IMR-90 (cell line): ENCODE measurements around the gene MAP3K3. TPM values are rescaled to one million over a fixed set of nuclear protein-coding genes. Genes with fewer than 3 reads are reported as not detected.

ENCODE experiments used
- ATAC-seq: fragments of 200-7000 bp; cut with Tn5 transposase; 2 replicates; pipeline ENCODE4 v1.9.1; 2020; ENCODE audit warnings: low read depth, mild to moderate bottlenecking, moderate library complexity
- BruUV-seq: library from RNA; stranded (reverse); fragments of 400-500 nt; replicated peaks from 2 replicates; lab custom pipeline; 2021; lab: Mats Ljungman, UMichigan
- CTCF ChIA-PET: fragments of 300-600 bp; formaldehyde crosslinking; extraction: SDS; loops from one replicate; lab custom pipeline; 2021; ENCODE audit warnings: antibody characterized with exemption; lab: Yijun Ruan, JAX
- POLR2A ChIA-PET: fragments of 300-600 bp; sonication (Branson Sonifier 250); formaldehyde crosslinking; loops from one replicate; lab custom pipeline; 2022; ENCODE audit warnings: antibody characterized with exemption; ENCODE audit not compliant: unreplicated experiment; lab: Charles Lee
- DNase-seq: peaks from one replicate; pipeline ENCODE4 v3.0.0; 2013
- H2AFZ ChIP-seq: replicated peaks from 2 replicates; pipeline ENCODE3; 2013; ENCODE audit warnings: low read length, mild to moderate bottlenecking; ENCODE audit not compliant: poor library complexity
- H2AK5ac ChIP-seq: 2 replicates; pipeline ENCODE4 v1.6.1; 2013; ENCODE audit warnings: low read depth, low read length, inconsistent platforms
- H2AK9ac ChIP-seq: replicated peaks from 2 replicates; pipeline ENCODE3; 2013; ENCODE audit warnings: mild to moderate bottlenecking, low read depth, low read length, moderate library complexity; ENCODE audit not compliant: poor library complexity
- H2BK120ac ChIP-seq: 2 replicates; pipeline ENCODE4 v1.6.1; 2013; ENCODE audit warnings: low read depth, low read length, inconsistent platforms
- H2BK15ac ChIP-seq: 3 replicates; pipeline ENCODE4 v1.6.1; 2013; ENCODE audit warnings: low read depth, low read length, inconsistent platforms
- H2BK20ac ChIP-seq: 2 replicates; pipeline ENCODE4 v1.6.1; 2013; ENCODE audit warnings: low read depth, mild to moderate bottlenecking, inconsistent platforms, low read length, moderate library complexity
- H2BK5ac ChIP-seq: 2 replicates; pipeline ENCODE4 v1.6.1; 2013; ENCODE audit warnings: mild to moderate bottlenecking, low read depth, low read length, inconsistent platforms; ENCODE audit not compliant: poor library complexity, severe bottlenecking
- H3K14ac ChIP-seq: replicated peaks from 2 replicates; pipeline ENCODE4 v1.6.1; 2013; ENCODE audit warnings: low read depth, low read length, inconsistent platforms
- H3K18ac ChIP-seq: 2 replicates; pipeline ENCODE4 v1.6.1; 2013; ENCODE audit warnings: low read depth, low read length, control low read depth
- H3K23ac ChIP-seq: 2 replicates; pipeline ENCODE4 v1.6.1; 2013; ENCODE audit warnings: low read depth, low read length, inconsistent platforms
- H3K27ac ChIP-seq: 2 replicates; pipeline ENCODE4 v1.5.1; 2013; ENCODE audit warnings: mild to moderate bottlenecking, control low read depth, low read length; ENCODE audit not compliant: insufficient read depth
- H3K27me3 ChIP-seq: 2 replicates; pipeline ENCODE4 v1.6.1; 2013; ENCODE audit warnings: low read length; ENCODE audit not compliant: control insufficient read depth, insufficient read depth
- H3K36me3 ChIP-seq: 2 replicates; pipeline ENCODE4 v1.6.1; 2013; ENCODE audit warnings: low read length, mixed read lengths; ENCODE audit not compliant: control insufficient read depth, insufficient read depth
- H3K4ac ChIP-seq: 2 replicates; pipeline ENCODE4 v1.6.1; 2013; ENCODE audit warnings: low read depth, low read length, inconsistent platforms
- H3K4me1 ChIP-seq: 2 replicates; pipeline ENCODE4 v1.6.1; 2013; ENCODE audit warnings: low read length, mixed read lengths; ENCODE audit not compliant: control insufficient read depth, insufficient read depth
- H3K4me2 ChIP-seq: 2 replicates; pipeline ENCODE4 v1.6.1; 2013; ENCODE audit warnings: low read depth, mild to moderate bottlenecking, control low read depth, low read length, moderate library complexity
- H3K4me3 ChIP-seq: 2 replicates; pipeline ENCODE4 v1.5.1; 2013; ENCODE audit warnings: low read depth, mild to moderate bottlenecking, control low read depth, low read length, moderate library complexity; ENCODE audit not compliant: insufficient read depth
- H3K56ac ChIP-seq: 2 replicates; pipeline ENCODE4 v1.6.1; 2013; ENCODE audit warnings: low read length, inconsistent platforms; ENCODE audit not compliant: insufficient read depth; ENCODE audit errors: extremely low read depth
- H3K79me1 ChIP-seq, 2 experiments: 2 replicates each; pipeline ENCODE4 v1.6.1; 2013; ENCODE audit warnings: low read length in 2 of 2, inconsistent platforms in 1 of 2, low read depth in 1 of 2
- H3K9ac ChIP-seq: 2 replicates; pipeline ENCODE4 v1.6.1; 2013; ENCODE audit warnings: low read depth, low read length, control low read depth
- H3K9me1 ChIP-seq: 2 replicates; pipeline ENCODE4 v1.6.1; 2013; ENCODE audit warnings: low read length, inconsistent platforms; ENCODE audit not compliant: insufficient read depth
- H3K9me3 ChIP-seq: 2 replicates; pipeline ENCODE4 v1.6.1; 2013; ENCODE audit warnings: low read length; ENCODE audit not compliant: control insufficient read depth, insufficient read depth
- H4K20me1 ChIP-seq: 2 replicates; pipeline ENCODE4 v1.6.1; 2013; ENCODE audit warnings: low read length, inconsistent platforms; ENCODE audit not compliant: insufficient read depth
- H4K5ac ChIP-seq: 2 replicates; pipeline ENCODE4 v1.6.1; 2013; ENCODE audit warnings: mild to moderate bottlenecking, low read depth, low read length, control low read depth
- H4K8ac ChIP-seq, 2 experiments: 2 replicates each; pipeline ENCODE4 v1.6.1; 2013; ENCODE audit warnings: low read depth in 2 of 2, low read length in 2 of 2, control low read depth in 1 of 2, inconsistent platforms in 1 of 2
- H4K91ac ChIP-seq: 2 replicates; pipeline ENCODE4 v1.6.1; 2013; ENCODE audit warnings: low read depth, low read length, inconsistent platforms; ENCODE audit not compliant: insufficient read depth
- MAFK ChIP-seq: IDR thresholded peaks from 2 replicates; pipeline ENCODE4 v1.6.1; 2012; ENCODE audit warnings: low read depth, low read length, improper control_type of control experiment
- NFE2L2 ChIP-seq: fragments of 150-350 bp; IDR thresholded peaks from 2 replicates; pipeline ENCODE4 v1.6.1; 2016; ENCODE audit warnings: low read depth, mild to moderate bottlenecking, low read length
- RCOR1 ChIP-seq: IDR thresholded peaks from 2 replicates; pipeline ENCODE4 v1.6.1; 2012; ENCODE audit warnings: mild to moderate bottlenecking, low read length, improper control_type of control experiment; ENCODE audit not compliant: insufficient replicate concordance
- USF2 ChIP-seq: fragments of 150-350 bp; IDR thresholded peaks from 2 replicates; pipeline ENCODE4 v1.6.1; 2017; ENCODE audit warnings: mild to moderate bottlenecking, antibody characterized with exemption, low read length, low read depth
- WGBS, 2 experiments: methylation state at CpG; one replicate each; pipeline versions ENCODE4 v1.1.5 to v1.1.7; 2013; ENCODE audit warnings: missing lambda C conversion rate in 2 of 2; ENCODE audit not compliant: insufficient read length in 1 of 2; ENCODE audit errors: extremely low coverage in 2 of 2; 5-methylcytosine and 5-hydroxymethylcytosine counted together
- dilution Hi-C: fragments of 300-500 bp; cut with HindIII; formaldehyde crosslinking; loops from one replicate; pipeline ENCODE4 v1.14.3; 2018; ENCODE audit warnings: low sequenced_read_pairs; ENCODE audit not compliant: unreplicated experiment
- in situ Hi-C: fragments of 300-500 bp; cut with MboI; formaldehyde crosslinking; loops from 3 replicates; pipeline ENCODE4 v1.14.3; 2019; ENCODE audit warnings: low sequenced_read_pairs, inconsistent platforms, mixed read lengths
- intact Hi-C: fragments of 100-400 bp; cut with micrococcal nuclease; formaldehyde crosslinking; loops from 2 replicates; pipeline ENCODE4 v1.10.0; 2022
- polyA plus RNA-seq, 3 experiments: library from polyadenylated mRNA; depleted of rRNA; stranded (reverse); fragments of >200 nt; gene quantifications; 2 replicates each; pipeline ENCODE4 v1.2.3, GENCODE V29; 2012; ENCODE audit warnings: low replicate concordance in 1 of 3
- total RNA-seq: library from RNA; depleted of rRNA; stranded (reverse); fragments of >200 nt; gene quantifications from 2 replicates; pipeline ENCODE4 v1.2.3, GENCODE V29; 2012

MAP3K3 gene
- total and polyA plus RNA-seq, 2 of the 4 experiments (the other 2 are of a cell fraction) = 19.1 to 25.6 TPM

GRCh38 chr17:63704259-63704576 lies 82.0 kb downstream of the MAP3K3 start:
- Histone ChIP-seq H4K91ac (no peak overlapping the region), H2BK15ac (no peak overlapping the region), H2BK120ac (no peak overlapping the region), H2AK9ac (no peak overlapping the region), H2BK20ac (no peak overlapping the region), H3K4me1 (no peaks in the 10 kb centered on the region), H3K27me3 (no peaks in the 10 kb centered on the region), H3K14ac (no peak overlapping the region), H4K8ac (no peak overlapping the region), H3K9ac (no peak overlapping the region), H4K5ac (no peak overlapping the region), H3K4me2 (no peak overlapping the region), H3K4me3 (no peak overlapping the region), H2BK5ac (no peak overlapping the region), H3K23ac (no peak overlapping the region), H2AFZ (no peak overlapping the region), H3K9me3 (no peaks in the 10 kb centered on the region), H3K79me1 (peaks cover 0 to 20% of the 10 kb centered on the region in 2 experiments; a peak in 2 of 4 replicates), H3K56ac (no peak overlapping the region), H3K9me1 (no peaks in the 10 kb centered on the region), H3K36me3 (peaks cover 34% of the 10 kb centered on the region), H3K27ac (no peak overlapping the region), H3K18ac (no peak overlapping the region), H2AK5ac (no peak overlapping the region), H3K4ac (no peak overlapping the region), H4K20me1 (no peaks in the 10 kb centered on the region)
- in situ Hi-C loops = no loop called here
- no peak for ATAC-seq
- no TSS peak for BruUV-seq
- ChIA-PET CTCF (no interaction called here), POLR2A (no interaction called here)
- TF ChIP-seq USF2 = no peak
- no peak for TF ChIP-seq NFE2L2
- no peak for TF ChIP-seq MAFK
- no peak for TF ChIP-seq RCOR1
- dilution Hi-C loops = no loop called here
- 96% methylated on average over 4 of the region's 11 CpGs; no CpG with 5 or more reads in 1 of the 2 experiments for WGBS, 2 experiments
- no peak for DNase-seq
- intact Hi-C loops = no loop called here
